ENCODE results near the gene PKN1. TPM values are rescaled to one million over a fixed set of nuclear protein-coding genes. Genes with fewer than 3 reads are reported as not detected.

The PKN1 gene
- total and polyA plus RNA-seq, 2 experiments from 2014 or later: 86.8 to 201 TPM

- TF ChIP-seq, protein P1, sequence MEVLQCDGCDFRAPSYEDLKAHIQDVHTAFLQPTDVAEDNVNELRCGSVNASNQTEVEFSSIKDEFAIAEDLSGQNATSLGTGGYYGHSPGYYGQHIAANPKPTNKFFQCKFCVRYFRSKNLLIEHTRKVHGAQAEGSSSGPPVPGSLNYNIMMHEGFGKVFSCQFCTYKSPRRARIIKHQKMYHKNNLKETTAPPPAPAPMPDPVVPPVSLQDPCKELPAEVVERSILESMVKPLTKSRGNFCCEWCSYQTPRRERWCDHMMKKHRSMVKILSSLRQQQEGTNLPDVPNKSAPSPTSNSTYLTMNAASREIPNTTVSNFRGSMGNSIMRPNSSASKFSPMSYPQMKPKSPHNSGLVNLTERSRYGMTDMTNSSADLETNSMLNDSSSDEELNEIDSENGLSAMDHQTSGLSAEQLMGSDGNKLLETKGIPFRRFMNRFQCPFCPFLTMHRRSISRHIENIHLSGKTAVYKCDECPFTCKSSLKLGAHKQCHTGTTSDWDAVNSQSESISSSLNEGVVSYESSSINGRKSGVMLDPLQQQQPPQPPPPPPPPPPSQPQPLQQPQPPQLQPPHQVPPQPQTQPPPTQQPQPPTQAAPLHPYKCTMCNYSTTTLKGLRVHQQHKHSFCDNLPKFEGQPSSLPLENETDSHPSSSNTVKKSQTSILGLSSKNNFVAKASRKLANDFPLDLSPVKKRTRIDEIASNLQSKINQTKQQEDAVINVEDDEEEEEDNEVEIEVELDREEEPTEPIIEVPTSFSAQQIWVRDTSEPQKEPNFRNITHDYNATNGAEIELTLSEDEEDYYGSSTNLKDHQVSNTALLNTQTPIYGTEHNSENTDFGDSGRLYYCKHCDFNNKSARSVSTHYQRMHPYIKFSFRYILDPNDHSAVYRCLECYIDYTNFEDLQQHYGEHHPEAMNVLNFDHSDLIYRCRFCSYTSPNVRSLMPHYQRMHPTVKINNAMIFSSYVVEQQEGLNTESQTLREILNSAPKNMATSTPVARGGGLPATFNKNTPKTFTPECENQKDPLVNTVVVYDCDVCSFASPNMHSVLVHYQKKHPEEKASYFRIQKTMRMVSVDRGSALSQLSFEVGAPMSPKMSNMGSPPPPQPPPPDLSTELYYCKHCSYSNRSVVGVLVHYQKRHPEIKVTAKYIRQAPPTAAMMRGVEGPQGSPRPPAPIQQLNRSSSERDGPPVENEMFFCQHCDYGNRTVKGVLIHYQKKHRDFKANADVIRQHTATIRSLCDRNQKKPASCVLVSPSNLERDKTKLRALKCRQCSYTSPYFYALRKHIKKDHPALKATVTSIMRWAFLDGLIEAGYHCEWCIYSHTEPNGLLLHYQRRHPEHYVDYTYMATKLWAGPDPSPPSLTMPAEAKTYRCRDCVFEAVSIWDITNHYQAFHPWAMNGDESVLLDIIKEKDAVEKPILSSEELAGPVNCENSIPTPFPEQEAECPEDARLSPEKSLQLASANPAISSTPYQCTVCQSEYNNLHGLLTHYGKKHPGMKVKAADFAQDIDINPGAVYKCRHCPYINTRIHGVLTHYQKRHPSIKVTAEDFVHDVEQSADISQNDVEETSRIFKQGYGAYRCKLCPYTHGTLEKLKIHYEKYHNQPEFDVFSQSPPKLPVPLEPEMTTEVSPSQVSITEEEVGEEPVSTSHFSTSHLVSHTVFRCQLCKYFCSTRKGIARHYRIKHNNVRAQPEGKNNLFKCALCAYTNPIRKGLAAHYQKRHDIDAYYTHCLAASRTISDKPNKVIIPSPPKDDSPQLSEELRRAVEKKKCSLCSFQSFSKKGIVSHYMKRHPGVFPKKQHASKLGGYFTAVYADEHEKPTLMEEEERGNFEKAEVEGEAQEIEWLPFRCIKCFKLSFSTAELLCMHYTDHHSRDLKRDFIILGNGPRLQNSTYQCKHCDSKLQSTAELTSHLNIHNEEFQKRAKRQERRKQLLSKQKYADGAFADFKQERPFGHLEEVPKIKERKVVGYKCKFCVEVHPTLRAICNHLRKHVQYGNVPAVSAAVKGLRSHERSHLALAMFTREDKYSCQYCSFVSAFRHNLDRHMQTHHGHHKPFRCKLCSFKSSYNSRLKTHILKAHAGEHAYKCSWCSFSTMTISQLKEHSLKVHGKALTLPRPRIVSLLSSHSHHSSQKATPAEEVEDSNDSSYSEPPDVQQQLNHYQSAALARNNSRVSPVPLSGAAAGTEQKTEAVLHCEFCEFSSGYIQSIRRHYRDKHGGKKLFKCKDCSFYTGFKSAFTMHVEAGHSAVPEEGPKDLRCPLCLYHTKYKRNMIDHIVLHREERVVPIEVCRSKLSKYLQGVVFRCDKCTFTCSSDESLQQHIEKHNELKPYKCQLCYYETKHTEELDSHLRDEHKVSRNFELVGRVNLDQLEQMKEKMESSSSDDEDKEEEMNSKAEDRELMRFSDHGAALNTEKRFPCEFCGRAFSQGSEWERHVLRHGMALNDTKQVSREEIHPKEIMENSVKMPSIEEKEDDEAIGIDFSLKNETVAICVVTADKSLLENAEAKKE (CRISPR knock-in tag; IDR thresholded peaks at IDR 0.05): no peak
- TF ChIP-seq ZNF114 (CRISPR knock-in tag; IDR thresholded peaks at IDR 0.05): no peak
- no peak for TF ChIP-seq ETS1 (IDR thresholded peaks at IDR 0.05)
- TF ChIP-seq CTCF (conservative IDR thresholded peaks at IDR 0.05; ENCODE audit: low read depth in 2 of 2): no peak
- TF ChIP-seq ZNF331 (CRISPR knock-in tag; IDR thresholded peaks at IDR 0.05; ENCODE audit: low read depth): no peak
- no peak for TF ChIP-seq EZH2 (IDR thresholded peaks at IDR 0.05; ENCODE audit: low read depth, unreplicated experiment)
- TF ChIP-seq EZH2phosphoT487 (IDR thresholded peaks at IDR 0.05; ENCODE audit: unreplicated experiment): no peak
Measured at GRCh38 chr19:14395262-14395661, 37.8 kb upstream of the PKN1 start (continued).
